GM13977 (cell line): Measurements from ENCODE around the gene RANBP17.

Experiments used
- DNase-seq: peaks from one replicate; pipeline ENCODE4 v3.0.0; 2012; ENCODE audit warnings: low spot score
- in situ Hi-C: fragments of 300-500 bp; cut with MboI; formaldehyde crosslinking; loops from one replicate; pipeline ENCODE4 v1.12.0; 2022; ENCODE audit warnings: low sequenced_read_pairs, low pct_unique_long_range_greater_than_20kb, mixed read lengths, inconsistent platforms; ENCODE audit not compliant: unreplicated experiment
- TF ChIP-seq, protein P1 (sequence below): IDR thresholded peaks from 2 replicates; pipeline ENCODE4 v1.5.1; 2012; ENCODE audit warnings: mild to moderate bottlenecking, control low read depth; ENCODE audit not compliant: insufficient read depth; ENCODE audit errors: extremely low read depth, missing control alignments

RANBP17 gene

DNA sequence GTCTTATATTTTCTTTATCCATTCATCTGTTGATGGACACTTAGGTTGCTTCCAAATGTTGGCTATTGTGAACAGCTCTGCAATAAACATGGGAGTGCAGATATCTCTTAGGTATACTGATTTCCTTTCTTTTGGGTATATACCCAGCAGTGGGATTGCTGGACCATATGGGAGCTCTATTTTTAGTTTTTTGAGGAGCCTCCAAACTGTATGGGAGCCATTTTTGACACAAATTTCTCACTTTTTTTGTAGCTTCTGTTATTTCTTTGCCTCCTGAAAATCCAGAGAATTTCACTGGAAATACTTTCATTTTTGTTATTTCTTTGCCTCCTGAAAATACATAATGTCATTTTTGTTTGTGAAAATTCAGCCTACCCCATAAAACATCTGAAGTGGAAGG lies 15.0 kb upstream of the RANBP17 start:
- in situ Hi-C loops = no loop called here
- TF ChIP-seq, protein P1, sequence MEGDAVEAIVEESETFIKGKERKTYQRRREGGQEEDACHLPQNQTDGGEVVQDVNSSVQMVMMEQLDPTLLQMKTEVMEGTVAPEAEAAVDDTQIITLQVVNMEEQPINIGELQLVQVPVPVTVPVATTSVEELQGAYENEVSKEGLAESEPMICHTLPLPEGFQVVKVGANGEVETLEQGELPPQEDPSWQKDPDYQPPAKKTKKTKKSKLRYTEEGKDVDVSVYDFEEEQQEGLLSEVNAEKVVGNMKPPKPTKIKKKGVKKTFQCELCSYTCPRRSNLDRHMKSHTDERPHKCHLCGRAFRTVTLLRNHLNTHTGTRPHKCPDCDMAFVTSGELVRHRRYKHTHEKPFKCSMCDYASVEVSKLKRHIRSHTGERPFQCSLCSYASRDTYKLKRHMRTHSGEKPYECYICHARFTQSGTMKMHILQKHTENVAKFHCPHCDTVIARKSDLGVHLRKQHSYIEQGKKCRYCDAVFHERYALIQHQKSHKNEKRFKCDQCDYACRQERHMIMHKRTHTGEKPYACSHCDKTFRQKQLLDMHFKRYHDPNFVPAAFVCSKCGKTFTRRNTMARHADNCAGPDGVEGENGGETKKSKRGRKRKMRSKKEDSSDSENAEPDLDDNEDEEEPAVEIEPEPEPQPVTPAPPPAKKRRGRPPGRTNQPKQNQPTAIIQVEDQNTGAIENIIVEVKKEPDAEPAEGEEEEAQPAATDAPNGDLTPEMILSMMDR = no peak
- no peak for DNase-seq

DNA sequence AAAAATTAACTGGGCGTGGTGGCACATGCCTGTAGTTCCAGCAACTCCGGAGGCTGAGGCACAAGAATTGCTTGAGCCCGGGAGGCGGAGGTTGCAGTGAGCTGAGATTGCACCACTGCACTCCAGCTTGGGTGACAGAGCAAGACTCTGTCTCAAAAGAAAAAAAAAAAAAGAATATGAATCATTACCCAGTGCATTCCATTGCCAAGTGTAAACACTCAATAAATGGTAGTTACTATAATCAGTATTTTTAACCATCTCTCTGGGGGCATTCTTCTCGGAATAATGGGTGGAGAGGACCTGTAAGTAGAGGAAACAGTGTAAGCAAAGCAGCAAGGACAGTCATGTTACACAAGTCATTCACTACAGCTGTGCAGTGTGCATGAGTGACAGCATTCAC lies 13.8 kb upstream of the RANBP17 start:
- in situ Hi-C loops = no loop called here
- no peak for DNase-seq
- TF ChIP-seq, protein P1 = no peak

DNA sequence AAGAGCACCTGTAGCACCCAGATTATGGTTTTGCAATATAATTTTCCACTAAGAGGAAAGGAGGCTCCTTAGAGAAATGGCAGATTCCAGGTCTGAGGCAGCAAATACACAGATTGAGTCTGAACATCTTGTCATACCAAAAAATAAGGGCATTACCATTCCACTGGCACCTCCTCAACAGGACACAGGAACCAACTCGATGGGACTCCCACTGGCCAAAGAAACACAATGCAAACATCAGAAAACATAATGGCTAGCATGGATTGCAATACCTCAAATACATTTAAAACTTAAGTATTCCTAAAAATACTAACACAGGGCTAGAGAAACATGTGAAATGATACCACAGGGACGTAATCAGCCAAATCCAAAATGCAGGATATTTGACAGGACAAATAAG lies 12.4 kb upstream of the RANBP17 start:
- in situ Hi-C loops = no loop called here
- TF ChIP-seq, protein P1 = no peak
- DNase-seq = no peak

DNA sequence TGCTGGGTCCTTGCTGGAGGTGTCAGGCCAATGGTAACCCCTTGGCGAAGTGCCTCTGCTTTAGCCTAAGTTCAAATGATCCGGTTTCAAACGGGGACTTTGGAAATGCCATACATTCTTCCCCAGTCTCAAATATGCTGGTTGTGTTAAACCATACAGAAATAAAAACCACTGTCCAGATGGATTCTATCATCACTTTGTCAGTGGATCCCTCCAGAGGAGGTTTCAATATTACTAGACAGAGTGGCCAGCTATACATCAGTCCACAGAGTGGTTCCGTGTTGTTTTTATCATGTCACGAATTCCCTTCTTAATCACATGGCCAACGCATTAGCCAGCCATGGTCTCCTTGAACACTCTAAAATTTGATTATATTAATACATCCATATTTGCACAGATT lies 7.3 kb upstream of the RANBP17 start:
- in situ Hi-C loops = no loop called here
- DNase-seq = no peak
- TF ChIP-seq, protein P1 = no peak

DNA sequence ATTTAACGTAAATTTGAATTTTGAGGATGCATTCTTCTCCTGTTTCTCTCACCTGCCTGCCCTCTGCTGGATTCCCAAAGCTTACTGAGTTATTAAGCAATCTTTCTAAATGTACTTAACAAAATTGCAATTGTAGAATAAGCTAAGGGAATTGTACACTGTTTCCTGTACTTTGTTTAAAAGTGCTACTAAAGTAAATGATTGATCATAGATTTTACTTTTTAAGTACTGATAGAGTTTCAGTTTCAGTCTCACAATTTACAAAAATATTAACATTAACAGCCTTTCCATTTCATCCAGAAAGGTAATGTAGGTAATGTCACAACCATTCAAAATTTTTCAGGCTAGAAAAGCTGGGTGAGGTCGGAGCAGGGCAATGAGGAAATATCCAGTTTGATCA lies 4.8 kb upstream of the RANBP17 start:
- TF ChIP-seq, protein P1 = no peak
- no peak for DNase-seq
- in situ Hi-C loops = no loop called here

DNA sequence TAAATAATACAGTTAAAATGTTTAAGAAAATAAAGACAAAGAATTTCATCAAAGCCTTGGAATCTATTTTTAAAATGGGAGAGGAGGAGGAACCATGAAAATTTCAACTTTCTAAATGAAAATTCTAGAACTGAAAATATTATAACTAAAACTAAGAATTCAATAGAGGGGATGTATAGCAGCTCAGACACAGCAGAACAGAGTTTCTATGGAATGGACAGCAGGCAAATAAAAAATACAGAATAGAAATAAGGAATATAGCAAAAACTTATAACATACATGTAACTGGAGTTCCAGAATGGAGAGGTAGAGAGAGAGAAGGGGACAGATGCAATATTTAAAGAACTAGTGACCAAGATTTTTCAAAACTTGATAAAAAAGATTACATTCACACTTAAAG lies 1.4 kb upstream of the RANBP17 start:
- in situ Hi-C loops = no loop called here
- no peak for DNase-seq
- TF ChIP-seq, protein P1 = no peak
